NT2/D1 (cell line): ENCODE measurements around the gene SPOUT1.

ENCODE experiments used
- SUZ12 ChIP-seq: IDR thresholded peaks from 2 replicates; pipeline ENCODE4 v1.6.1; 2011; ENCODE audit not compliant: insufficient read length, insufficient read depth; ENCODE audit errors: extremely low read depth
- ZNF274 ChIP-seq: IDR thresholded peaks from 2 replicates; pipeline ENCODE4 v1.6.1; 2011; ENCODE audit warnings: mild to moderate bottlenecking, low read depth, low read length

- TF ChIP-seq ZNF274 (no peak), SUZ12 (no peak)
Measured at GRCh38 chr9:128829477-128830251, at the start of gene SPOUT1.
